HCEC 1CT (cell line): ENCODE data around the gene ICA1.

Source experiments
- DNase-seq: peaks from one replicate; pipeline ENCODE4 v3.0.0-alpha.2; 2017

Gene ICA1

GRCh38 chr7:8197994-8198698 is 63.8 kb downstream of the ICA1 start:
- DNase-seq: no peak

- DNase-seq: no peak
Measured at GRCh38 chr7:8192897-8193296, 69.1 kb downstream of the ICA1 start.

- DNase-seq: peak; percentile 52
Measured at GRCh38 chr7:8190119-8190895, 71.7 kb downstream of the ICA1 start.

GRCh38 chr7:8189625-8190024 is 72.3 kb downstream of the ICA1 start:
- no peak for DNase-seq

- DNase-seq: no peak
Measured at GRCh38 chr7:8185926-8186683, 75.9 kb downstream of the ICA1 start.

- no peak for DNase-seq
Measured at GRCh38 chr7:8184221-8184620, 77.7 kb downstream of the ICA1 start.

- no peak for DNase-seq
Measured at GRCh38 chr7:8179486-8179885, 82.5 kb downstream of the ICA1 start.

GRCh38 chr7:8178353-8178752 is 83.6 kb downstream of the ICA1 start:
- no peak for DNase-seq

- DNase-seq: no peak
Measured at GRCh38 chr7:8177109-8177933, 84.6 kb downstream of the ICA1 start.

GRCh38 chr7:8176370-8177081 is 85.4 kb downstream of the ICA1 start:
- DNase-seq: no peak

- no peak for DNase-seq
Measured at GRCh38 chr7:8175929-8176369, 86.0 kb downstream of the ICA1 start.

GRCh38 chr7:8172372-8173354 is 89.3 kb downstream of the ICA1 start:
- DNase-seq: no peak

- no peak for DNase-seq
Measured at GRCh38 chr7:8169171-8169570, 92.8 kb downstream of the ICA1 start.

- DNase-seq: no peak
Measured at GRCh38 chr7:8168336-8168735, 93.6 kb downstream of the ICA1 start.

- no peak for DNase-seq
Measured at GRCh38 chr7:8165150-8165549, 96.8 kb downstream of the ICA1 start.

- no peak for DNase-seq
Measured at GRCh38 chr7:8162181-8162580, 99.8 kb downstream of the ICA1 start.

GRCh38 chr7:8161364-8161828 is 100.6 kb downstream of the ICA1 start:
- DNase-seq: no peak

- DNase-seq: no peak
Measured at GRCh38 chr7:8160779-8161345, 101.1 kb downstream of the ICA1 start.

GRCh38 chr7:8160250-8160649 is 101.7 kb downstream of the ICA1 start:
- DNase-seq: no peak

- no peak for DNase-seq
Measured at GRCh38 chr7:8159595-8159994, 102.4 kb downstream of the ICA1 start.
